HL-60 (cell line): ENCODE data around the gene C19orf53.

Source experiments
- GABPA ChIP-seq: IDR thresholded peaks from 2 replicates; pipeline ENCODE4 v1.6.1; 2012; ENCODE audit warnings: low read depth
- POLR2AphosphoS5 ChIP-seq: IDR thresholded peaks from 2 replicates; pipeline ENCODE4 v1.6.1; 2012; ENCODE audit warnings: low read depth
- SPI1 ChIP-seq: IDR thresholded peaks from 2 replicates; pipeline ENCODE4 v1.6.1; 2012; ENCODE audit warnings: low read depth, mild to moderate bottlenecking, borderline replicate concordance
- TF ChIP-seq, protein P1 (sequence below): IDR thresholded peaks from one replicate; pipeline ENCODE4 v1.5.1; 2011; ENCODE audit warnings: low read length, control low read depth, inconsistent platforms; ENCODE audit not compliant: insufficient read depth
- TF ChIP-seq, protein P2 (sequence below): IDR thresholded peaks from 2 replicates; pipeline ENCODE4 v1.6.1; 2012; ENCODE audit warnings: low read depth; ENCODE audit not compliant: insufficient replicate concordance

DNA sequence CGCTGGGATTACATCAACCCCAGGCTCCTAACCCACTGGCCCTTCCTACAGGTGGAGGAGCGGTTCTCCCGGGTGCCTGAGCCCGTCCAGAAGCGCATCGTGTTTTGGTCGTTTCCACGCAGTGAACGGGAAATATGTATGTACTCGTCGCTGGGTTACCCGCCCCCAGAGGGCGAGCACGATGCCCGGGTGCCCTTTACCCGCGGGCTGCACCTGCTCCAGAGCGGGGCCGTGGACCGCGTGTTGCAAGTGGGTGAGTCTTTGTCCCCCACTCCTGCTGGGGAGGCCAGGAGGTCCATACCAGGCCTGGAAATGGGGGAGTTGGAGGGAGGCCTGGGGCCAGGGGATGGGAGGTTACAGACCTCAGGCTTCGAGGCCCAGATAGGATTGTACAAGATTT is 25.4 kb downstream of the C19orf53 start:
- TF ChIP-seq, protein P1, sequence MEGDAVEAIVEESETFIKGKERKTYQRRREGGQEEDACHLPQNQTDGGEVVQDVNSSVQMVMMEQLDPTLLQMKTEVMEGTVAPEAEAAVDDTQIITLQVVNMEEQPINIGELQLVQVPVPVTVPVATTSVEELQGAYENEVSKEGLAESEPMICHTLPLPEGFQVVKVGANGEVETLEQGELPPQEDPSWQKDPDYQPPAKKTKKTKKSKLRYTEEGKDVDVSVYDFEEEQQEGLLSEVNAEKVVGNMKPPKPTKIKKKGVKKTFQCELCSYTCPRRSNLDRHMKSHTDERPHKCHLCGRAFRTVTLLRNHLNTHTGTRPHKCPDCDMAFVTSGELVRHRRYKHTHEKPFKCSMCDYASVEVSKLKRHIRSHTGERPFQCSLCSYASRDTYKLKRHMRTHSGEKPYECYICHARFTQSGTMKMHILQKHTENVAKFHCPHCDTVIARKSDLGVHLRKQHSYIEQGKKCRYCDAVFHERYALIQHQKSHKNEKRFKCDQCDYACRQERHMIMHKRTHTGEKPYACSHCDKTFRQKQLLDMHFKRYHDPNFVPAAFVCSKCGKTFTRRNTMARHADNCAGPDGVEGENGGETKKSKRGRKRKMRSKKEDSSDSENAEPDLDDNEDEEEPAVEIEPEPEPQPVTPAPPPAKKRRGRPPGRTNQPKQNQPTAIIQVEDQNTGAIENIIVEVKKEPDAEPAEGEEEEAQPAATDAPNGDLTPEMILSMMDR = no peak
- TF ChIP-seq GABPA (no peak), POLR2AphosphoS5 (no peak), SPI1 (no peak)
- TF ChIP-seq, protein P2, sequence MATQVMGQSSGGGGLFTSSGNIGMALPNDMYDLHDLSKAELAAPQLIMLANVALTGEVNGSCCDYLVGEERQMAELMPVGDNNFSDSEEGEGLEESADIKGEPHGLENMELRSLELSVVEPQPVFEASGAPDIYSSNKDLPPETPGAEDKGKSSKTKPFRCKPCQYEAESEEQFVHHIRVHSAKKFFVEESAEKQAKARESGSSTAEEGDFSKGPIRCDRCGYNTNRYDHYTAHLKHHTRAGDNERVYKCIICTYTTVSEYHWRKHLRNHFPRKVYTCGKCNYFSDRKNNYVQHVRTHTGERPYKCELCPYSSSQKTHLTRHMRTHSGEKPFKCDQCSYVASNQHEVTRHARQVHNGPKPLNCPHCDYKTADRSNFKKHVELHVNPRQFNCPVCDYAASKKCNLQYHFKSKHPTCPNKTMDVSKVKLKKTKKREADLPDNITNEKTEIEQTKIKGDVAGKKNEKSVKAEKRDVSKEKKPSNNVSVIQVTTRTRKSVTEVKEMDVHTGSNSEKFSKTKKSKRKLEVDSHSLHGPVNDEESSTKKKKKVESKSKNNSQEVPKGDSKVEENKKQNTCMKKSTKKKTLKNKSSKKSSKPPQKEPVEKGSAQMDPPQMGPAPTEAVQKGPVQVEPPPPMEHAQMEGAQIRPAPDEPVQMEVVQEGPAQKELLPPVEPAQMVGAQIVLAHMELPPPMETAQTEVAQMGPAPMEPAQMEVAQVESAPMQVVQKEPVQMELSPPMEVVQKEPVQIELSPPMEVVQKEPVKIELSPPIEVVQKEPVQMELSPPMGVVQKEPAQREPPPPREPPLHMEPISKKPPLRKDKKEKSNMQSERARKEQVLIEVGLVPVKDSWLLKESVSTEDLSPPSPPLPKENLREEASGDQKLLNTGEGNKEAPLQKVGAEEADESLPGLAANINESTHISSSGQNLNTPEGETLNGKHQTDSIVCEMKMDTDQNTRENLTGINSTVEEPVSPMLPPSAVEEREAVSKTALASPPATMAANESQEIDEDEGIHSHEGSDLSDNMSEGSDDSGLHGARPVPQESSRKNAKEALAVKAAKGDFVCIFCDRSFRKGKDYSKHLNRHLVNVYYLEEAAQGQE = no peak
